GM12878 (cell line): ENCODE results near the gene CYSTM1. TPM values are rescaled to one million over a fixed set of nuclear protein-coding genes. Genes with fewer than 3 reads are reported as not detected.

Experiments
- ATAC-seq: fragments of 200-7000 bp; cut with Tn5 transposase; 3 replicates; pipeline ENCODE4 v1.9.1; 2020; ENCODE audit warnings: mild to moderate bottlenecking, moderate library complexity
- BruUV-seq: library from RNA; stranded (reverse); fragments of 400-500 nt; replicated peaks from 2 replicates; lab custom pipeline; 2021; lab: Mats Ljungman, UMichigan
- CTCF ChIA-PET: fragments of 300-600 bp; sonication (Branson Sonifier 250); formaldehyde crosslinking; extraction: SDS; loops from one replicate; lab custom pipeline; 2021; ENCODE audit warnings: inconsistent platforms; lab: Yijun Ruan, JAX
- POLR2A ChIA-PET: fragments of 350-600 bp; formaldehyde crosslinking; extraction: SDS; loops from one replicate; lab custom pipeline; 2021; ENCODE audit warnings: inconsistent platforms; lab: Charles Lee
- RAD21 ChIA-PET: fragments of 300-600 bp; sonication (Branson Sonifier 250); formaldehyde crosslinking; loops from one replicate; lab custom pipeline; 2023; ENCODE audit warnings: antibody characterized with exemption; ENCODE audit not compliant: unreplicated experiment; lab: Charles Lee
- SMC1A ChIA-PET: fragments of 300-600 bp; sonication (Branson Sonifier 250); formaldehyde crosslinking; loops from one replicate; lab custom pipeline; 2023; ENCODE audit not compliant: unreplicated experiment, uncharacterized antibody; lab: Charles Lee
- DNase-seq: peaks from one replicate; pipeline ENCODE4 v3.0.0-alpha.2; 2011; ENCODE audit warnings: low read depth, low spot score
- FAIRE-seq: peaks from 3 replicates; lab custom pipeline; 2011; peaks lifted over from hg19 to GRCh38; lab: Jason Lieb, UNC
- H2AFZ ChIP-seq: 2 replicates; pipeline ENCODE4 v1.6.0; 2011; ENCODE audit warnings: low read depth, low read length, control low read depth; ENCODE audit not compliant: control insufficient read depth
- H3K27ac ChIP-seq: 2 replicates; pipeline ENCODE4 v1.5.1; 2011; ENCODE audit warnings: control low read depth; ENCODE audit not compliant: control insufficient read depth, insufficient read depth
- H3K27me3 ChIP-seq, 2 experiments: replicated peaks in 1 of 2; 2 replicates each; pipeline versions ENCODE4 v1.6.0 to v1.6.1; 2011; ENCODE audit warnings: low read length in 1 of 2; ENCODE audit not compliant: control insufficient read depth in 2 of 2, insufficient read depth in 2 of 2
- H3K36me3 ChIP-seq, 2 experiments: 2 replicates each; pipeline ENCODE4 v1.5.1; 2011; ENCODE audit warnings: low read length in 1 of 2; ENCODE audit not compliant: control insufficient read depth in 2 of 2, insufficient read depth in 2 of 2
- H3K4me1 ChIP-seq: 2 replicates; pipeline ENCODE4 v1.6.1; 2011; ENCODE audit warnings: mild to moderate bottlenecking, low read length, moderate library complexity, mixed read lengths; ENCODE audit not compliant: control insufficient read depth, insufficient read depth
- H3K4me2 ChIP-seq: 2 replicates; pipeline ENCODE4 v1.6.0; 2011; ENCODE audit warnings: control low read depth; ENCODE audit not compliant: control insufficient read depth, insufficient read depth
- H3K4me3 ChIP-seq: fragments of 200-600 bp; sonication (generic); 2 replicates; pipeline ENCODE4 v1.5.1; 2016
- H3K79me2 ChIP-seq: 2 replicates; pipeline ENCODE4 v1.6.0; 2011; ENCODE audit warnings: low read length; ENCODE audit not compliant: control insufficient read depth, insufficient read depth
- H3K9ac ChIP-seq: 2 replicates; pipeline ENCODE4 v1.8.0; 2011; ENCODE audit warnings: low read length, control low read depth, mixed read lengths; ENCODE audit not compliant: control insufficient read depth, insufficient read depth
- H3K9me3 ChIP-seq: replicated peaks from 3 replicates; pipeline ENCODE4 v1.5.1; 2011; ENCODE audit warnings: mild to moderate bottlenecking, low read length; ENCODE audit not compliant: control insufficient read depth, insufficient read depth
- H4K20me1 ChIP-seq: 2 replicates; pipeline ENCODE4 v1.6.0; 2011; ENCODE audit not compliant: control insufficient read depth, insufficient read depth
- CBFB ChIP-seq: IDR thresholded peaks from 2 replicates; pipeline ENCODE4 v1.6.1; 2016; ENCODE audit warnings: antibody characterized with exemption, low read depth
- EED ChIP-seq: sonication (generic); IDR thresholded peaks from 2 replicates; pipeline ENCODE4 v1.6.1; 2016; ENCODE audit warnings: antibody characterized with exemption, low read depth
- EGR1 ChIP-seq, 2 experiments: IDR thresholded peaks; 1 replicate in 1 of 2; 2 replicates in 1 of 2; pipeline ENCODE4 v1.6.1; 2011 to 2012; ENCODE audit warnings: low read depth in 2 of 2, low read length in 2 of 2, borderline replicate concordance in 1 of 2, mild to moderate bottlenecking in 1 of 2, moderate library complexity in 1 of 2
- IRF4 ChIP-seq: IDR thresholded peaks from 2 replicates; pipeline ENCODE4 v1.6.1; 2011; ENCODE audit warnings: low read depth, low read length
- JUNB ChIP-seq: IDR thresholded peaks from 2 replicates; pipeline ENCODE4 v1.6.1; 2016; ENCODE audit warnings: antibody characterized with exemption, mild to moderate bottlenecking
- LARP7 ChIP-seq: fragments of 450-650 bp; IDR thresholded peaks from 2 replicates; pipeline ENCODE4 v1.6.1; 2017; ENCODE audit warnings: mild to moderate bottlenecking
- MYB ChIP-seq: fragments of 150-350 bp; IDR thresholded peaks from 2 replicates; pipeline ENCODE4 v1.6.1; 2014; ENCODE audit warnings: mild to moderate bottlenecking, low read depth, low read length, borderline replicate concordance
- NBN ChIP-seq: fragments of 450-650 bp; IDR thresholded peaks from 2 replicates; pipeline ENCODE4 v1.6.1; 2016
- POLR2A ChIP-seq: IDR thresholded peaks from 2 replicates; pipeline ENCODE4 v1.6.1; 2011; ENCODE audit warnings: low read depth, mild to moderate bottlenecking, low read length
- RCOR1 ChIP-seq: conservative IDR thresholded peaks from 2 replicates; pipeline ENCODE4 v1.6.1; 2012; ENCODE audit warnings: low read depth, low read length, improper control_type of control experiment
- SIX5 ChIP-seq: IDR thresholded peaks from 2 replicates; pipeline ENCODE4 v1.6.1; 2011; ENCODE audit warnings: mild to moderate bottlenecking, low read depth, low read length, moderate library complexity; ENCODE audit not compliant: severe bottlenecking
- SPI1 ChIP-seq: IDR thresholded peaks from 2 replicates; pipeline ENCODE4 v1.6.1; 2011; ENCODE audit warnings: low read depth, mild to moderate bottlenecking, low read length, moderate library complexity, borderline replicate concordance; ENCODE audit not compliant: insufficient read depth
- SRF ChIP-seq, 2 experiments: IDR thresholded peaks; 2 replicates each; pipeline ENCODE4 v1.6.1; 2011; ENCODE audit warnings: low read depth in 2 of 2, low read length in 2 of 2, mild to moderate bottlenecking in 1 of 2, moderate library complexity in 1 of 2
- TCF7 ChIP-seq: IDR thresholded peaks from 2 replicates; pipeline ENCODE4 v1.6.1; 2014; ENCODE audit warnings: antibody characterized with exemption, borderline replicate concordance
- ZBTB40 ChIP-seq: fragments of 450-650 bp; IDR thresholded peaks from 2 replicates; pipeline ENCODE4 v1.6.1; 2016; ENCODE audit warnings: mild to moderate bottlenecking, moderate library complexity, borderline replicate concordance
- ZNF622 ChIP-seq: fragments of 450-650 bp; IDR thresholded peaks from 2 replicates; pipeline ENCODE4 v1.6.1; 2017; ENCODE audit warnings: mild to moderate bottlenecking, inconsistent platforms
- WGBS: methylation state at CpG from one replicate; pipeline ENCODE4 v1.1.6; 2016; ENCODE audit warnings: low lambda C conversion rate; ENCODE audit not compliant: insufficient replicate concordance, insufficient coverage; ENCODE audit errors: missing lambda C conversion rate; 5-methylcytosine and 5-hydroxymethylcytosine counted together
- in situ Hi-C: fragments of 300-500 bp; cut with MboI; formaldehyde crosslinking; loops from 9 replicates; pipeline ENCODE4 v1.14.3; 2018; ENCODE audit warnings: mixed read lengths
- intact Hi-C: fragments of 100-400 bp; cut with micrococcal nuclease; formaldehyde crosslinking; loops from one replicate; pipeline ENCODE4 v1.14.2; 2022; ENCODE audit not compliant: unreplicated experiment
- polyA plus RNA-seq, 11 experiments: library from polyadenylated mRNA; depleted of rRNA in 4 of 11; unstranded in 6 of 11; stranded (reverse) in 5 of 11; fragments of >200 nt; fragmentation: Nextera tagmentation in 4 of 11; fragmentation: Illumina TruSeq in 1 of 11; extraction: Ambion mirVana in 4 of 11; extraction: Trizol in 1 of 11; gene quantifications; 1 replicate in 1 of 11; 2 replicates in 10 of 11; pipeline versions ENCODE4 v1.2.1 to v1.2.3, GENCODE V29; 2011 to 2016; ENCODE audit warnings: inconsistent platforms in 2 of 11, missing spikeins in 2 of 11, low read depth in 1 of 11
- total RNA-seq, 4 experiments: library from RNA; depleted of rRNA in 3 of 4; stranded (reverse); fragments of >200 nt in 3 of 4; fragmentation: Illumina TruSeq in 1 of 4; extraction: Trizol in 1 of 4; gene quantifications; 2 replicates each; pipeline versions ENCODE4 v1.2.1 to v1.2.3, GENCODE V29; 2013 to 2021
- TF ChIP-seq, protein P1 (sequence below): IDR thresholded peaks from 2 replicates; pipeline ENCODE4 v1.6.1; 2011; ENCODE audit warnings: low read depth, mild to moderate bottlenecking, low read length, moderate library complexity, borderline replicate concordance; ENCODE audit errors: extremely low read depth
- TF ChIP-seq, protein P2 (sequence below): fragments of 450-650 bp; IDR thresholded peaks from 2 replicates; pipeline ENCODE4 v1.6.1; 2017; ENCODE audit warnings: mild to moderate bottlenecking

Gene CYSTM1
- total and polyA plus RNA-seq, 10 of the 15 experiments (the other 5 are each of a cell fraction or from before 2014, with no cell fraction given) = 52.7 to 261 (median 98.7) TPM

DNA sequence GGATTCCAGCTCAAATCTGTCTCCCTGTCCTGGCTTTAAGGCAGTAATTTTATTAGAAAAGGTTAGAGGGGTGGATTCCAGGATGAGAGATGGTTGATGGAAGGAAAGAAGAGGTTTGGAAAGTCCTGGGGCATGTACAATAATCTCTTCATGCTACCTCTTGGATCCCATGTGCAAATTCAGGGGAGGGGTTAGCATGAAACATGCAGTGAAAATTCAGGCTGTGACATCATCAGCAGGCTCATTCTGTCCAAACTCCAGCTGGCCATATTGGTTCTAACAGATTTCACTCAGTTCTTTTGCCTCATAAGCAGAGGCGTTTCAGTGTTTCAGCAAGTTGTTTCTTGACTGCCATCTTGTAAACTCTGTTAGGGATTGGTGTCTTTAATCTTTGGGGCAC is 55.4 kb downstream of the CYSTM1 start (continued):
- TF ChIP-seq ZBTB40 (no peak), LARP7 (no peak)

GRCh38 chr5:140232731-140233130 is 57.7 kb downstream of the CYSTM1 start:
- no peaks in the 10 kb centered on the region for H3K36me3 ChIP-seq
- no peaks in the 10 kb centered on the region for H3K9me3 ChIP-seq
- H3K4me3 ChIP-seq = no peak overlapping the region
- ChIA-PET SMC1A (interaction anchor here (0.9 to 1.9 kb wide), 3 partner anchors 11 to 63 kb away, joined by 3 to 6 read pairs (median 4); no protein-coding TSS in a partner anchor), RAD21 (interaction anchor here (1.0 kb wide), 1 partner anchor 64 kb away, joined by 3 read pairs; no protein-coding TSS in a partner anchor), CTCF (interaction anchor here (0.6 to 3.6 kb wide), 5 partner anchors 11 to 130 kb away, joined by 3 to 21 read pairs (median 4); no protein-coding TSS in a partner anchor), POLR2A (no interaction called here)
- no peak for FAIRE-seq
- BruUV-seq = no TSS peak
- H3K4me1 ChIP-seq = no peaks in the 10 kb centered on the region
- no peaks in the 10 kb centered on the region for H3K27me3 ChIP-seq
- no peak for ATAC-seq
- H3K79me2 ChIP-seq = no peaks in the 10 kb centered on the region
- H3K4me2 ChIP-seq = no peak overlapping the region
- H3K27ac ChIP-seq = no peak overlapping the region
- DNase-seq = no peak
- H4K20me1 ChIP-seq = no peaks in the 10 kb centered on the region
- no peak overlapping the region for H3K9ac ChIP-seq
- intact Hi-C loops = no loop called here
- in situ Hi-C loops = loop anchor here (25.0 kb wide), 1 partner anchor 805 kb away; no protein-coding TSS in a partner anchor
- no peak overlapping the region for H2AFZ ChIP-seq
- WGBS = 100% methylated on average over 1 of the region's 1 CpG
- TF ChIP-seq SIX5 = no peak
- TF ChIP-seq EED = no peak
- TF ChIP-seq, protein P1, sequence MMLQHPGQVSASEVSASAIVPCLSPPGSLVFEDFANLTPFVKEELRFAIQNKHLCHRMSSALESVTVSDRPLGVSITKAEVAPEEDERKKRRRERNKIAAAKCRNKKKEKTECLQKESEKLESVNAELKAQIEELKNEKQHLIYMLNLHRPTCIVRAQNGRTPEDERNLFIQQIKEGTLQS = no peak
- no peak for TF ChIP-seq RCOR1
- TF ChIP-seq IRF4 = no peak
- no peak for TF ChIP-seq SRF (IDR thresholded peaks at IDR 0.05; ENCODE audit: low read depth in 2 of 2, low read length in 2 of 2)
- no peak for TF ChIP-seq SPI1
- TF ChIP-seq, protein P2, sequence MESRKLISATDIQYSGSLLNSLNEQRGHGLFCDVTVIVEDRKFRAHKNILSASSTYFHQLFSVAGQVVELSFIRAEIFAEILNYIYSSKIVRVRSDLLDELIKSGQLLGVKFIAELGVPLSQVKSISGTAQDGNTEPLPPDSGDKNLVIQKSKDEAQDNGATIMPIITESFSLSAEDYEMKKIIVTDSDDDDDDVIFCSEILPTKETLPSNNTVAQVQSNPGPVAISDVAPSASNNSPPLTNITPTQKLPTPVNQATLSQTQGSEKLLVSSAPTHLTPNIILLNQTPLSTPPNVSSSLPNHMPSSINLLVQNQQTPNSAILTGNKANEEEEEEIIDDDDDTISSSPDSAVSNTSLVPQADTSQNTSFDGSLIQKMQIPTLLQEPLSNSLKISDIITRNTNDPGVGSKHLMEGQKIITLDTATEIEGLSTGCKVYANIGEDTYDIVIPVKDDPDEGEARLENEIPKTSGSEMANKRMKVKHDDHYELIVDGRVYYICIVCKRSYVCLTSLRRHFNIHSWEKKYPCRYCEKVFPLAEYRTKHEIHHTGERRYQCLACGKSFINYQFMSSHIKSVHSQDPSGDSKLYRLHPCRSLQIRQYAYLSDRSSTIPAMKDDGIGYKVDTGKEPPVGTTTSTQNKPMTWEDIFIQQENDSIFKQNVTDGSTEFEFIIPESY = no peak
- no peak for TF ChIP-seq CBFB
- no peak for TF ChIP-seq EGR1 (IDR thresholded peaks at IDR 0.05; ENCODE audit: borderline replicate concordance in 1 of 2, low read depth in 2 of 2, low read length in 2 of 2)
- TF ChIP-seq TCF7 = no peak
- no peak for TF ChIP-seq ZNF622
- no peak for TF ChIP-seq NBN
- TF ChIP-seq MYB = no peak
- no peak for TF ChIP-seq JUNB
- TF ChIP-seq POLR2A = no peak
